ENCODE measurements around the gene TUBGCP5.
"Not testable (repeated sequence)": the region's sequence is repeated elsewhere in the genome, so short reads cannot be mapped to it uniquely, and the experiment has no call there.

TUBGCP5 gene

DNA sequence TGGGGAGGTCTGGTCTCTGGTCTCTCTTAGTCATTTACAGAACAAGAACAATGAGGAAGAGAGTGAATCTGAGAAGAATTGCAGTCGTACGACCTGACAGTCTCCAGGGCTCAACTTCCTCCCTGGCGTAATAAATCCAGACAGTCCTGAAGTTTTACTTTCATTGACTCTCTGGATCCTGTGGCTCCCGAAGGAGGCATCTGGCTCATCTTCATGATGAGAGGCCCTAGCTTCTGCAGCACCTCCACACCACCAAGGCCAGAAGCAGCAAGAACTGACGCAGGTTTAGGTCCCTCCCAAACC lies 47.4 kb downstream of the TUBGCP5 start:
- Histone ChIP-seq H3K23ac (ENCODE audit: low read length) (no peak overlapping the region), H3K79me1 (ENCODE audit: low read length) (no peaks in the 10 kb centered on the region), H3K27ac (ENCODE audit: low read depth, low read length) (no peak overlapping the region), H3K56ac (ENCODE audit: low read length) (no peak overlapping the region), H3K27me3 (ENCODE audit: insufficient read depth, low read length, poor library complexity) (no peaks in the 10 kb centered on the region), H3K4ac (ENCODE audit: low read depth, low read length) (no peak overlapping the region), H2BK15ac (replicated peaks; ENCODE audit: low read depth) (no peak overlapping the region), H3K4me3 (ENCODE audit: low read length) (no peak overlapping the region), H2BK120ac (ENCODE audit: low read depth, low read length) (no peak overlapping the region), H3K4me1 (ENCODE audit: control insufficient read depth, low read depth, low read length) (no peaks in the 10 kb centered on the region), H3K36me3 (ENCODE audit: control insufficient read depth, insufficient read depth, low read length) (no peaks in the 10 kb centered on the region), H3K18ac (ENCODE audit: low read length) (no peak overlapping the region), H2BK5ac (ENCODE audit: low read length) (no peak overlapping the region), H2AK5ac (ENCODE audit: low read length) (no peak overlapping the region), H4K8ac (ENCODE audit: low read depth, low read length) (no peak overlapping the region), H3K79me2 (ENCODE audit: control insufficient read depth, insufficient read depth, low read length) (no peaks in the 10 kb centered on the region), H4K5ac (ENCODE audit: low read length) (no peak overlapping the region), H3K9ac (ENCODE audit: low read length) (no peak overlapping the region), H3K4me2 (ENCODE audit: low read length) (no peak overlapping the region)
- WGBS (ENCODE audit: extremely low coverage, insufficient coverage, low lambda C conversion rate): no CpG with 5 or more reads among the region's 5 CpGs
- DNase-seq: no peak

DNA sequence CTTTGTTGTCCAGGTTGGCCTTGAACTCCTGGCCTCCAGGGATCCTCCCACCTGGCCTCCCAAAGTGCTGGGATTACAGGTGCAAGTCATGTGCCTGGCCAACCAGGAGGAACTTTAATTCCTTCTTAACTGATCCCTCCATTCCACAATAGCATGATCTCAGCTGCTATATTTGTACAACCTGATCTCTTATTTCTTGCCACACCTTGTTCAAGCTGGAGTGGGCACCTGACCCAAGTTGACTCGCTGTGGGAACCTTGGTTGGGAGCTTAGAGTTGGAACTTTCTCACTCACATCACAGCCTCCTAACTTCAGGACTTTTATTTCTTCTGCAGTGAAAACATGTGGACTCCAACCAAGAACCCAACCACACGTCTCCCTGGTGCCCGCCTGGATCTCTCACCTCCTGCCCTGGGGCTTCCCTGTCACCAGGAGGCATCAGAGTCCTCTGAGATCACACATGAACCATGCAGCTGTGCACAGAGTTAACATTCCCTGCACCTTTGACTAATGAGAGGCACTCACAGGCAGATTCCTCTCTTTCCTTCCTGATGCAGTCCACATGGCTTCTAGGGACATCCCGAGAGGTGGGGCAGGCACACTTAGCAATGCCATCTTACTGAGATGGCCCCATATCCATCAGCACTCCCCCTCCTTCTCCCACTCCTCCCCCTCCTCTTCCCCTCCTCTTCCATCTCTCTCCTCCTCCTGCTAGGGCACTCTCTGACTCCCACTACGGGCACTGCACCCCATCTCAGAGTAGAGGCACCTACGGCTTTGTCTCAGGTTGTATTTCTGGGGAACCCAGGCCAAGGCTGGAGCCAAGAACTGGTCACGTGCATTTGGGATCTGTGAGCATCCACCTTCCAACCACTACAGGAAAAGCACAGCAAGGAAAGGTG lies 49.5 kb downstream of the TUBGCP5 start:
- peak; percentile 35 for DNase-seq
- Histone ChIP-seq H3K18ac (ENCODE audit: low read length) (no peak overlapping the region), H3K23ac (ENCODE audit: low read length) (no peak overlapping the region), H3K4me2 (ENCODE audit: low read length) (no peak overlapping the region), H3K36me3 (ENCODE audit: control insufficient read depth, insufficient read depth, low read length) (no peaks in the 10 kb centered on the region), H2BK5ac (ENCODE audit: low read length) (no peak overlapping the region), H4K5ac (ENCODE audit: low read length) (no peak overlapping the region), H3K4ac (ENCODE audit: low read depth, low read length) (no peak overlapping the region), H2BK120ac (ENCODE audit: low read depth, low read length) (no peak overlapping the region), H3K27ac (ENCODE audit: low read depth, low read length) (no peak overlapping the region), H3K79me1 (ENCODE audit: low read length) (no peaks in the 10 kb centered on the region), H3K4me1 (ENCODE audit: control insufficient read depth, low read depth, low read length) (no peaks in the 10 kb centered on the region), H2BK15ac (replicated peaks; ENCODE audit: low read depth) (no peak overlapping the region), H3K56ac (ENCODE audit: low read length) (no peak overlapping the region), H2AK5ac (ENCODE audit: low read length) (no peak overlapping the region), H3K79me2 (ENCODE audit: control insufficient read depth, insufficient read depth, low read length) (no peaks in the 10 kb centered on the region), H3K9ac (ENCODE audit: low read length) (no peak overlapping the region), H4K8ac (ENCODE audit: low read depth, low read length) (no peak overlapping the region), H3K4me3 (ENCODE audit: low read length) (no peak overlapping the region), H3K27me3 (ENCODE audit: insufficient read depth, low read length, poor library complexity) (no peaks in the 10 kb centered on the region)
- no CpG with 5 or more reads among the region's 7 CpGs for WGBS (ENCODE audit: extremely low coverage, insufficient coverage, low lambda C conversion rate)

DNA sequence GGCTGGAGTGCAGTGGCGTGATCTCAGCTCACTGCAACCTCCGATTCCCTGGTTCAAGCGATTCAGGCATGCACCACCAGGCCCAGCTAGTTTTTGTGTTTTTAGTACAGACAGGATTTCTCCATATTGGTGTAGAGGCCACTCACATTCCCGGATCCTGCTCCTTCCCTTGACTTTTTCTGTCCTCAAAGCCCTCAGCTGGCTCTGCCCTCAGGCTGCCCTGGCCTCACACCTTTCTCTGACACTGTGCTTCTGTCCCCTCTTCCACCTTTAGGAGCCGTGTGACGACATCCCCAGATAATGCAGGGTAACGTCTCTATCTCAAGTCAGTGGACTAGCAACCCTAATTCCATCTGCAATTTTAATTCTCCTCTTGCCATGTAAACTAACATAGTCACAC lies 50.6 kb downstream of the TUBGCP5 start:
- Histone ChIP-seq H3K9ac (ENCODE audit: low read length) (no peak overlapping the region), H4K8ac (ENCODE audit: low read depth, low read length) (no peak overlapping the region), H3K79me2 (ENCODE audit: control insufficient read depth, insufficient read depth, low read length) (no peaks in the 10 kb centered on the region), H3K18ac (ENCODE audit: low read length) (no peak overlapping the region), H3K27me3 (ENCODE audit: insufficient read depth, low read length, poor library complexity) (no peaks in the 10 kb centered on the region), H3K36me3 (ENCODE audit: control insufficient read depth, insufficient read depth, low read length) (no peaks in the 10 kb centered on the region), H3K79me1 (ENCODE audit: low read length) (no peaks in the 10 kb centered on the region), H2BK15ac (replicated peaks; ENCODE audit: low read depth) (no peak overlapping the region), H4K5ac (ENCODE audit: low read length) (no peak overlapping the region), H3K23ac (ENCODE audit: low read length) (no peak overlapping the region), H3K4me3 (ENCODE audit: low read length) (no peak overlapping the region), H2AK5ac (ENCODE audit: low read length) (no peak overlapping the region), H2BK5ac (ENCODE audit: low read length) (no peak overlapping the region), H3K27ac (ENCODE audit: low read depth, low read length) (no peak overlapping the region), H3K56ac (ENCODE audit: low read length) (no peak overlapping the region), H3K4ac (ENCODE audit: low read depth, low read length) (no peak overlapping the region), H3K4me1 (ENCODE audit: control insufficient read depth, low read depth, low read length) (no peaks in the 10 kb centered on the region), H3K4me2 (ENCODE audit: low read length) (no peak overlapping the region), H2BK120ac (ENCODE audit: low read depth, low read length) (no peak overlapping the region)
- no CpG with 5 or more reads among the region's 7 CpGs for WGBS (ENCODE audit: extremely low coverage, insufficient coverage, low lambda C conversion rate)
- DNase-seq: peak; percentile 35

DNA sequence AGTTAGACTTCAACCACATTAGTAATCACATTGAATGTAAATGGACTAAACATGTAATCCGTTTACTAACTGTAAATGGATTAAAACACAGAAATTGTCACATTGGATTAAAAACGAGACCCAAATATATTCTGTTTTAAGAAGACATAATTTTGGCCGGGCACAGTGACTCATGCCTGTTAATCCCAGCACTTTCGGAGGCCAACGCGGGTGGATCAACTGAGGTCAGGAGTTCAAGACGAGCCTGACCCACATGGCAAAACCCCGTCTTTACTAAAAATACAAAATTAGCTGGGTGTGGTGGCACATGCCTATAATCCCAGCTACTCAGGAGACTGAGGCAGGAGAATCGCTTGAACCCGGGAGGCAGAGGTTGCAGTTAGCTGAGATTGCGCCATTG lies 57.4 kb downstream of the TUBGCP5 start:
- H3K36me3 ChIP-seq (ENCODE audit: control insufficient read depth, insufficient read depth, low read length): not testable (repeated sequence)

DNA sequence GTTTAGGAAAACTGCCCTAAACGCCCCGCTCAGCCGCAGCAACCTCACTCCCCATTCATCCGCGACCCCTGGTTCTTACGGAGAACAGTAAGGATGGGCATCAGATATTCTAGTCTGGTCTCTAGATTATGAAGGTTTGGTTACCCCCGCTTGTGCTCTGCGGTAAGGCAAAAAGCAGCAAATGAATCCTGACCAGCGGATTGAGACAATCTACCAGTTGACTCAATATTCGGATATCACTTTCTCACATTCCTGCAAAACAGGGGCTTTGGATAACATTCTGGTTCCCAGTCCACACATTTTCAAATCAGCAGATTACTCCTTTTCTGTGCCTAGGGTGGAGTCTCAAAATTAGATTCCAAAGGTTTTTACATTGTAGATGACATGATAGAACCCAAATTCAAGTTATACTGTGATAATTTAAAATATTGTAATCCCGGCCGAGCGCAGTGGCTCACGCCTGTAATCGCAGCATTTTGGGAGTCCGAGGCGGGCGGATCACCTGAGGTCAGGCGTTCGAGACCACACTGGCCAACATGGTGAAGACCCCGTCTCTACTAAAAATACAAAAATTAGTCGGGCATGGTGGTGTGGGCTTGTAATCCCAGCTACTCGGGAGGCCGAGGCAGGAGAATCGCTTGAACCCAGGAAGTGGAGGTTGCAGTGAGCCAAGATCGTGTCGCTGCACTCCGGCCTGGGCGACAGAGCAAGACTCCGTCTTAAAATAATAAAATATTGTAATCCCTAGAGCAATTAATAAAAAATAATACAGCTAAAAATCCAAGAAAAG lies 58.1 kb downstream of the TUBGCP5 start:
- peak overlapping the region; percentile 72 for H3K9ac ChIP-seq (ENCODE audit: low read length)
- H3K27ac ChIP-seq (ENCODE audit: low read depth, low read length): no peak overlapping the region
- no peak overlapping the region for H3K23ac ChIP-seq (ENCODE audit: low read length)
- H3K27me3 ChIP-seq (ENCODE audit: insufficient read depth, low read length, poor library complexity): no peaks in the 10 kb centered on the region
- H4K5ac ChIP-seq (ENCODE audit: low read length): no peak overlapping the region
- H3K4me3 ChIP-seq (ENCODE audit: low read length): peak overlapping the region; percentile 65
- WGBS (ENCODE audit: extremely low coverage, insufficient coverage, low lambda C conversion rate): no CpG with 5 or more reads among the region's 30 CpGs
- H3K18ac ChIP-seq (ENCODE audit: low read length): no peak overlapping the region
- H4K8ac ChIP-seq (ENCODE audit: low read depth, low read length): no peak overlapping the region
- peaks cover 10% of the 10 kb centered on the region for H3K79me2 ChIP-seq (ENCODE audit: control insufficient read depth, insufficient read depth, low read length)
- H2AK5ac ChIP-seq (ENCODE audit: low read length): no peak overlapping the region
- no peak overlapping the region for H3K4ac ChIP-seq (ENCODE audit: low read depth, low read length)
- no peak overlapping the region for H2BK15ac ChIP-seq (replicated peaks; ENCODE audit: low read depth)
- H2BK120ac ChIP-seq (ENCODE audit: low read depth, low read length): no peak overlapping the region
- H3K36me3 ChIP-seq (ENCODE audit: control insufficient read depth, insufficient read depth, low read length): no peaks in the 10 kb centered on the region
- H3K79me1 ChIP-seq (ENCODE audit: low read length): peaks cover 5% of the 10 kb centered on the region
- no peaks in the 10 kb centered on the region for H3K4me1 ChIP-seq (ENCODE audit: control insufficient read depth, low read depth, low read length)
- peak overlapping the region; percentile 80 for H3K4me2 ChIP-seq (ENCODE audit: low read length)
- DNase-seq: no peak
- H2BK5ac ChIP-seq (ENCODE audit: low read length): no peak overlapping the region
- H3K56ac ChIP-seq (ENCODE audit: low read length): peak overlapping the region; percentile 92

More for the DNA sequence above, 57.4 kb downstream of the TUBGCP5 start:
- not testable (repeated sequence) for H2BK120ac ChIP-seq (ENCODE audit: low read depth, low read length); H3K9ac ChIP-seq (ENCODE audit: low read length); H3K23ac ChIP-seq (ENCODE audit: low read length); DNase-seq; H3K4me1 ChIP-seq (ENCODE audit: control insufficient read depth, low read depth, low read length); H3K4me2 ChIP-seq (ENCODE audit: low read length); H4K8ac ChIP-seq (ENCODE audit: low read depth, low read length); H3K4me3 ChIP-seq (ENCODE audit: low read length); H3K27me3 ChIP-seq (ENCODE audit: insufficient read depth, low read length, poor library complexity); H3K79me2 ChIP-seq (ENCODE audit: control insufficient read depth, insufficient read depth, low read length); H3K18ac ChIP-seq (ENCODE audit: low read length); H3K56ac ChIP-seq (ENCODE audit: low read length); H4K5ac ChIP-seq (ENCODE audit: low read length); H3K4ac ChIP-seq (ENCODE audit: low read depth, low read length); H2BK5ac ChIP-seq (ENCODE audit: low read length); H3K79me1 ChIP-seq (ENCODE audit: low read length); H2AK5ac ChIP-seq (ENCODE audit: low read length); H2BK15ac ChIP-seq (replicated peaks; ENCODE audit: low read depth); H3K27ac ChIP-seq (ENCODE audit: low read depth, low read length)
- WGBS (ENCODE audit: extremely low coverage, insufficient coverage, low lambda C conversion rate): no CpG with 5 or more reads among the region's 11 CpGs

All from mesendoderm (in vitro differentiated cells).